ENCODE measurements around the gene NRXN3. TPM values are rescaled to one million over a fixed set of nuclear protein-coding genes. Genes with fewer than 3 reads are reported as not detected.

NRXN3 gene
- total and polyA plus RNA-seq, 2 donors (not counting 1 experiment from before 2014, with no cell fraction given) = 0.83 to 34.6 TPM

DNA sequence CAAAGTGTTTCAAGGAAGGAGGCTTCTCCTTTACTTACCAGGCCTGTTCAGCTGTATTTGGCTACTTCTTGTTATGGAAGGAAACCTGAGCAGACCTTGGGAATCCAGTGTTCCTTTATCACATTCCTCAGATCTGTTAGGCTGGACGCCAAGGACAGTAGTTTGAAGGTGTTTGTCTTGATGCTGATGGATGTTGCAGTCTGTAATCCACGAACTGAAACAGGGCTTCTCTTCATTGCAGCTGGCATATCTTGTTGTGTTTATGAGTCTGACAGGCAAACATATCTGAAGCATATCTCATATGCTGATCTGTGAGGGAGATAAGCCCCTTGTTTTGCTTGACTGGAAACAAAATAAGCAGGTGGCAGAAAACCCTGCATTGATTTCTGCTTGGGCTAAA is 904.3 kb downstream of the NRXN3 start:
- H3K27me3 ChIP-seq (ENCODE audit: control insufficient read depth, insufficient read depth, low read length) = no peaks in the 10 kb centered on the region
- no peak overlapping the region for H3K9ac ChIP-seq (ENCODE audit: insufficient read depth, low read length)
- no peak overlapping the region for H3K27ac ChIP-seq (ENCODE audit: insufficient read depth, low read length)
- TF ChIP-seq EZH2 (IDR thresholded peaks at IDR 0.05; ENCODE audit: low read length, missing control alignments) (no peak), CTCF (conservative IDR thresholded peaks at IDR 0.05 in 1 of 2, IDR thresholded peaks at IDR 0.05 in 1 of 2; ENCODE audit: low read depth in 1 of 2, low read length in 2 of 2) (no peak)
- DNase-seq (ENCODE audit: low read depth in 2 of 2) = no peak
- H3K4me2 ChIP-seq (ENCODE audit: extremely low read depth, insufficient read depth, low read length) = no peak overlapping the region
- no peaks in the 10 kb centered on the region for H3K79me2 ChIP-seq (ENCODE audit: control insufficient read depth, insufficient read depth, low read length)
- no peaks in the 10 kb centered on the region for H3K4me1 ChIP-seq (ENCODE audit: control insufficient read depth, extremely low read depth, insufficient read depth, low read length)
- H2AFZ ChIP-seq (ENCODE audit: low read length) = no peak overlapping the region
- H3K36me3 ChIP-seq (ENCODE audit: control insufficient read depth, insufficient read depth, low read length) = no peaks in the 10 kb centered on the region
- no peaks in the 10 kb centered on the region for H3K9me3 ChIP-seq (ENCODE audit: control insufficient read depth, insufficient read depth, low read depth, low read length)
- H4K20me1 ChIP-seq (ENCODE audit: control insufficient read depth, extremely low read depth, insufficient read depth, low read length) = no peaks in the 10 kb centered on the region
- no peak overlapping the region for H3K4me3 ChIP-seq (replicated peaks in 1 of 4; ENCODE audit: control extremely low read depth in 1 of 4, insufficient read depth in 1 of 4, low read depth in 3 of 4, low read length in 4 of 4)

GRCh38 chr14:79076428-79076827 is 906.3 kb downstream of the NRXN3 start:
- Histone ChIP-seq H3K4me2 (ENCODE audit: extremely low read depth, insufficient read depth, low read length) (no peak overlapping the region), H3K9ac (ENCODE audit: insufficient read depth, low read length) (no peak overlapping the region), H3K4me1 (ENCODE audit: control insufficient read depth, extremely low read depth, insufficient read depth, low read length) (no peaks in the 10 kb centered on the region), H3K9me3 (ENCODE audit: control insufficient read depth, insufficient read depth, low read depth, low read length) (no peaks in the 10 kb centered on the region), H3K27ac (ENCODE audit: insufficient read depth, low read length) (no peak overlapping the region), H3K27me3 (ENCODE audit: control insufficient read depth, insufficient read depth, low read length) (no peaks in the 10 kb centered on the region), H3K36me3 (ENCODE audit: control insufficient read depth, insufficient read depth, low read length) (no peaks in the 10 kb centered on the region), H3K79me2 (ENCODE audit: control insufficient read depth, insufficient read depth, low read length) (no peaks in the 10 kb centered on the region), H2AFZ (ENCODE audit: low read length) (no peak overlapping the region), H4K20me1 (ENCODE audit: control insufficient read depth, extremely low read depth, insufficient read depth, low read length) (no peaks in the 10 kb centered on the region), H3K4me3 (replicated peaks in 1 of 4; ENCODE audit: control extremely low read depth in 1 of 4, insufficient read depth in 1 of 4, low read depth in 3 of 4, low read length in 4 of 4) (no peak overlapping the region)
- DNase-seq (ENCODE audit: low read depth in 2 of 2) = no peak
- TF ChIP-seq EZH2 (IDR thresholded peaks at IDR 0.05; ENCODE audit: low read length, missing control alignments) (no peak), CTCF (conservative IDR thresholded peaks at IDR 0.05 in 1 of 2, IDR thresholded peaks at IDR 0.05 in 1 of 2; ENCODE audit: low read depth in 1 of 2, low read length in 2 of 2) (no peak)

GRCh38 chr14:79077096-79077495 is 906.9 kb downstream of the NRXN3 start:
- H3K4me1 ChIP-seq (ENCODE audit: control insufficient read depth, extremely low read depth, insufficient read depth, low read length) = no peaks in the 10 kb centered on the region
- no peaks in the 10 kb centered on the region for H3K36me3 ChIP-seq (ENCODE audit: control insufficient read depth, insufficient read depth, low read length)
- no peaks in the 10 kb centered on the region for H3K27me3 ChIP-seq (ENCODE audit: control insufficient read depth, insufficient read depth, low read length)
- H3K4me3 ChIP-seq (replicated peaks in 1 of 4; ENCODE audit: control extremely low read depth in 1 of 4, insufficient read depth in 1 of 4, low read depth in 3 of 4, low read length in 4 of 4) = no peak overlapping the region
- no peaks in the 10 kb centered on the region for H4K20me1 ChIP-seq (ENCODE audit: control insufficient read depth, extremely low read depth, insufficient read depth, low read length)
- TF ChIP-seq EZH2 (IDR thresholded peaks at IDR 0.05; ENCODE audit: low read length, missing control alignments) (no peak), CTCF (conservative IDR thresholded peaks at IDR 0.05 in 1 of 2, IDR thresholded peaks at IDR 0.05 in 1 of 2; ENCODE audit: low read depth in 1 of 2, low read length in 2 of 2) (no peak)
- no peak for DNase-seq (ENCODE audit: low read depth in 2 of 2)
- H3K9ac ChIP-seq (ENCODE audit: insufficient read depth, low read length) = no peak overlapping the region
- no peak overlapping the region for H2AFZ ChIP-seq (ENCODE audit: low read length)
- no peaks in the 10 kb centered on the region for H3K9me3 ChIP-seq (ENCODE audit: control insufficient read depth, insufficient read depth, low read depth, low read length)
- no peaks in the 10 kb centered on the region for H3K79me2 ChIP-seq (ENCODE audit: control insufficient read depth, insufficient read depth, low read length)
- H3K27ac ChIP-seq (ENCODE audit: insufficient read depth, low read length) = no peak overlapping the region
- no peak overlapping the region for H3K4me2 ChIP-seq (ENCODE audit: extremely low read depth, insufficient read depth, low read length)

Data from fibroblast of lung (primary cell).